HEK293T (cell line): Measurements from ENCODE around the gene ELF4.

Source experiments
- BHLHE40 ChIP-seq: fragments of 450-650 bp; IDR thresholded peaks from 2 replicates; pipeline ENCODE4 v1.6.1; 2016; ENCODE audit warnings: mild to moderate bottlenecking, moderate library complexity, borderline replicate concordance
- CTBP1 ChIP-seq: fragments of 450-650 bp; IDR thresholded peaks from 2 replicates; pipeline ENCODE4 v1.6.1; 2016; ENCODE audit warnings: borderline replicate concordance
- ELF4 ChIP-seq: fragments of 450-650 bp; IDR thresholded peaks from 2 replicates; pipeline ENCODE4 v1.6.1; 2017; ENCODE audit warnings: antibody characterized with exemption
- FOXA1 ChIP-seq: fragments of 450-650 bp; IDR thresholded peaks from 2 replicates; pipeline ENCODE4 v1.6.1; 2016; ENCODE audit warnings: mild to moderate bottlenecking
- FOXK2 ChIP-seq: fragments of 450-650 bp; IDR thresholded peaks from 2 replicates; pipeline ENCODE4 v1.6.1; 2016; ENCODE audit warnings: mild to moderate bottlenecking
- FOXM1 ChIP-seq: fragments of 450-650 bp; IDR thresholded peaks from 2 replicates; pipeline ENCODE4 v1.6.1; 2017; ENCODE audit warnings: mild to moderate bottlenecking, borderline replicate concordance
- HDGF ChIP-seq: fragments of 450-650 bp; IDR thresholded peaks from 2 replicates; pipeline ENCODE4 v1.6.1; 2017; ENCODE audit warnings: antibody characterized with exemption, borderline replicate concordance
- NFRKB ChIP-seq: fragments of 450-650 bp; IDR thresholded peaks from 2 replicates; pipeline ENCODE4 v1.6.1; 2016; ENCODE audit warnings: mild to moderate bottlenecking, moderate library complexity
- PKNOX1 ChIP-seq: fragments of 450-650 bp; IDR thresholded peaks from 2 replicates; pipeline ENCODE4 v1.6.1; 2016
- SP1 ChIP-seq: fragments of 450-650 bp; IDR thresholded peaks from 2 replicates; pipeline ENCODE4 v1.6.1; 2017
- SUZ12 ChIP-seq: fragments of 450-650 bp; IDR thresholded peaks from 2 replicates; pipeline ENCODE4 v1.6.1; 2016; ENCODE audit warnings: mild to moderate bottlenecking
- TARDBP ChIP-seq: fragments of 450-650 bp; IDR thresholded peaks from 2 replicates; pipeline ENCODE4 v1.6.1; 2016
- ZNF384 ChIP-seq: fragments of 450-650 bp; IDR thresholded peaks from 2 replicates; pipeline ENCODE4 v1.6.1; 2016

- TF ChIP-seq FOXA1, result no peak
- no peak for TF ChIP-seq TARDBP
- TF ChIP-seq SP1, result no peak
- TF ChIP-seq NFRKB, result no peak
- no peak for TF ChIP-seq SUZ12
- TF ChIP-seq FOXM1, result no peak
- no peak for TF ChIP-seq BHLHE40
- TF ChIP-seq FOXK2, result no peak
- no peak for TF ChIP-seq HDGF
- no peak for TF ChIP-seq ELF4
- no peak for TF ChIP-seq PKNOX1
- no peak for TF ChIP-seq CTBP1
- no peak for TF ChIP-seq ZNF384
Observed at GRCh38 chrX:130108647-130109428, 1.5 kb downstream of the ELF4 start.
